Muscle of leg (tissue), 11 donors: ENCODE data around the gene ADM2. TPM values are rescaled to one million over a fixed set of nuclear protein-coding genes. Genes with fewer than 3 reads are reported as not detected.
"Not testable (repeated sequence)": the region's sequence is repeated elsewhere in the genome, so short reads cannot be mapped to it uniquely, and the experiment has no call there.

Experiments used
- DNase-seq: peaks from one replicate; pipeline ENCODE4 v3.0.0; 2013
- H3K27ac ChIP-seq: one replicate; pipeline ENCODE4 v1.5.1; 2013; ENCODE audit warnings: mild to moderate bottlenecking, low read length, control low read depth
- H3K27me3 ChIP-seq: one replicate; pipeline ENCODE4 v1.6.1; 2013; ENCODE audit warnings: low read length; ENCODE audit not compliant: control insufficient read depth, insufficient read depth
- H3K36me3 ChIP-seq: one replicate; pipeline ENCODE4 v1.6.1; 2013; ENCODE audit warnings: low read length; ENCODE audit not compliant: control insufficient read depth, insufficient read depth
- H3K4me1 ChIP-seq: one replicate; pipeline ENCODE4 v1.6.1; 2013; ENCODE audit warnings: low read length; ENCODE audit not compliant: control insufficient read depth, insufficient read depth
- H3K4me3 ChIP-seq: one replicate; pipeline ENCODE4 v1.5.1; 2013; ENCODE audit warnings: low read length, control low read depth
- H3K9me3 ChIP-seq: replicated peaks from 2 replicates; pipeline ENCODE4 v1.6.1; 2013; ENCODE audit warnings: low read depth, low read length; ENCODE audit not compliant: control insufficient read depth
- WGBS: methylation state at CpG from one replicate; pipeline ENCODE4 v1.1.5; 2013; ENCODE audit warnings: missing lambda C conversion rate; ENCODE audit not compliant: insufficient coverage; 5-methylcytosine and 5-hydroxymethylcytosine counted together
- polyA plus RNA-seq, 8 donors: library from polyadenylated mRNA; unstranded; fragments of 120-200 nt; gene quantifications; one replicate each; pipeline versions ENCODE4 v1.2.1 to v1.2.3, GENCODE V29; 2013; ENCODE audit warnings: inconsistent platforms in 1 of 8, low replicate concordance in 1 of 8; ENCODE audit not compliant: insufficient read length in 8 of 8, insufficient read depth in 1 of 8
- total RNA-seq: library from RNA; stranded (reverse); fragments of 120-200 nt; gene quantifications from one replicate; pipeline ENCODE4 v1.2.4, GENCODE V29; 2013

The ADM2 gene
- total and polyA plus RNA-seq, 9 donors = 0.23 to 0.81 (median 0.53) TPM

- peak; percentile 99 for DNase-seq
- H3K27ac ChIP-seq = peak within 1 kb of the TSS; percentile 96
- H3K9me3 ChIP-seq = no peaks in the 10 kb centered on the region
- no peaks in the 10 kb centered on the region for H3K27me3 ChIP-seq
- H3K36me3 ChIP-seq = peaks cover 32% of the 10 kb centered on the region
- H3K4me3 ChIP-seq = peak within 1 kb of the TSS; percentile 83
- 1% methylated on average over 47 of the region's 76 CpGs for WGBS
- H3K4me1 ChIP-seq = peaks cover 25% of the 10 kb centered on the region
Observed at GRCh38 chr22:50507991-50508884, 26.9 kb downstream of the ADM2 start, which contains the start of gene NCAPH2. Gene NCAPH2, plus strand, starts transcription at chr22:50508224. Its CDS starts 114 bp downstream, at chr22:50508338.

DNA sequence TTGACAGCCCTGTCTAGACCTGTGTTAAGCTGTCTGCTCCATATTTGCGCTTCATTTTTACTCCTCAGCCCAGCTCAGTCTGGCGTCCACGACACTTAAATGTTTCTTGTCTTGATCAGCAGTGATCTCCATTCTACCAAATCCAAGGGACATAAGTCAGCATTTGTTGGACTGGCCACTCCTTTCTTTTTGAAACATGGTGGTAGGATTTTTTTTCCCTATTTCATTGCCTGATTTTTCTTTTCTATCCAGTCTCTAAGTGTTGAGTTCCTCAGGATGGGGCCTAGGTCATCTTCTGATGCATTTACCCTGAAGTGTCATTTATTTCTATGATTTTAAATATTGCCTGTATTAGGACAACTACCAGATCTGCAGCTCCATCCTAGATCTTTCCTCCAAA, 27.6 kb downstream of the ADM2 start:
- Histone ChIP-seq H3K4me3 (peak overlapping the region; percentile 79), H3K36me3 (peaks cover 32% of the 10 kb centered on the region), H3K9me3 (no peaks in the 10 kb centered on the region), H3K27me3 (no peaks in the 10 kb centered on the region), H3K27ac (peak overlapping the region; percentile 96), H3K4me1 (peaks cover 25% of the 10 kb centered on the region)
- 0% methylated on average over 1 of the region's 3 CpGs for WGBS
- no peak for DNase-seq

- WGBS = 92% methylated on average over 14 of the region's 15 CpGs
- DNase-seq = no peak
- peaks cover 38% of the 10 kb centered on the region for H3K36me3 ChIP-seq
- H3K4me1 ChIP-seq = peaks cover 10% of the 10 kb centered on the region
- H3K27me3 ChIP-seq = no peaks in the 10 kb centered on the region
- H3K27ac ChIP-seq = no peak overlapping the region
- no peak overlapping the region for H3K4me3 ChIP-seq
- no peaks in the 10 kb centered on the region for H3K9me3 ChIP-seq
Observed at GRCh38 chr22:50513175-50513574, 31.8 kb downstream of the ADM2 start.

- DNase-seq = no peak
- Histone ChIP-seq H3K4me3 (no peak overlapping the region), H3K9me3 (no peaks in the 10 kb centered on the region), H3K36me3 (peaks cover 55% of the 10 kb centered on the region), H3K27ac (no peak overlapping the region), H3K27me3 (no peaks in the 10 kb centered on the region), H3K4me1 (no peaks in the 10 kb centered on the region)
- WGBS = 82% methylated on average over 7 of the region's 8 CpGs
Observed at GRCh38 chr22:50516068-50516467, 34.7 kb downstream of the ADM2 start.

- no peak overlapping the region for H3K4me3 ChIP-seq
- peaks cover 62% of the 10 kb centered on the region for H3K36me3 ChIP-seq
- H3K27ac ChIP-seq = no peak overlapping the region
- H3K27me3 ChIP-seq = no peaks in the 10 kb centered on the region
- 86% methylated on average over 15 of the region's 16 CpGs for WGBS
- H3K9me3 ChIP-seq = no peaks in the 10 kb centered on the region
- H3K4me1 ChIP-seq = no peaks in the 10 kb centered on the region
- no peak for DNase-seq
Observed at GRCh38 chr22:50516891-50517290, 35.5 kb downstream of the ADM2 start.

- Histone ChIP-seq H3K27ac (no peak overlapping the region), H3K9me3 (no peaks in the 10 kb centered on the region), H3K4me1 (no peaks in the 10 kb centered on the region), H3K27me3 (no peaks in the 10 kb centered on the region), H3K4me3 (no peak overlapping the region), H3K36me3 (peaks cover 64% of the 10 kb centered on the region)
- no peak for DNase-seq
- WGBS = 87% methylated on average over 15 of the region's 20 CpGs
Observed at GRCh38 chr22:50517495-50518260, 36.3 kb downstream of the ADM2 start.

GRCh38 chr22:50518606-50519005, 37.3 kb downstream of the ADM2 start:
- no peak overlapping the region for H3K4me3 ChIP-seq
- no peaks in the 10 kb centered on the region for H3K27me3 ChIP-seq
- H3K4me1 ChIP-seq = no peaks in the 10 kb centered on the region
- H3K36me3 ChIP-seq = peaks cover 68% of the 10 kb centered on the region
- H3K27ac ChIP-seq = no peak overlapping the region
- no peaks in the 10 kb centered on the region for H3K9me3 ChIP-seq
- WGBS = 95% methylated on average over 5 of the region's 7 CpGs
- no peak for DNase-seq

- no peak for DNase-seq
- WGBS = 95% methylated on average over 8 of the region's 8 CpGs
- no peaks in the 10 kb centered on the region for H3K27me3 ChIP-seq
- peaks cover 74% of the 10 kb centered on the region for H3K36me3 ChIP-seq
- no peaks in the 10 kb centered on the region for H3K9me3 ChIP-seq
- no peak overlapping the region for H3K27ac ChIP-seq
- peaks cover 1% of the 10 kb centered on the region for H3K4me1 ChIP-seq
- H3K4me3 ChIP-seq = no peak overlapping the region
Observed at GRCh38 chr22:50519151-50519550, 37.8 kb downstream of the ADM2 start.

- H3K27me3 ChIP-seq, DNase-seq, H3K9me3 ChIP-seq, H3K27ac ChIP-seq, H3K4me3 ChIP-seq: not testable (repeated sequence)
- H3K4me1 ChIP-seq = peaks cover 10% of the 10 kb centered on the region
- 100% methylated on average over 3 of the region's 8 CpGs for WGBS
- H3K36me3 ChIP-seq = peaks cover 69% of the 10 kb centered on the region
Observed at GRCh38 chr22:50520184-50520583, 38.8 kb downstream of the ADM2 start.

- no peak overlapping the region for H3K27ac ChIP-seq
- H3K4me1 ChIP-seq = peaks cover 10% of the 10 kb centered on the region
- no peak overlapping the region for H3K4me3 ChIP-seq
- H3K27me3 ChIP-seq = no peaks in the 10 kb centered on the region
- H3K9me3 ChIP-seq = no peaks in the 10 kb centered on the region
- no peak for DNase-seq
- H3K36me3 ChIP-seq = peaks cover 69% of the 10 kb centered on the region
- 93% methylated on average over 11 of the region's 13 CpGs for WGBS
Observed at GRCh38 chr22:50520826-50521453, 39.6 kb downstream of the ADM2 start.
